ENCODE measurements around the gene SLC25A13. TPM values are rescaled to one million over a fixed set of nuclear protein-coding genes. Genes with fewer than 3 reads are reported as not detected.
"Not testable (repeated sequence)": the region's sequence is repeated elsewhere in the genome, so short reads cannot be mapped to it uniquely, and the experiment has no call there.

The SLC25A13 gene
- total RNA-seq, 1 donor from 2014 or later: 11.6 TPM

DNA sequence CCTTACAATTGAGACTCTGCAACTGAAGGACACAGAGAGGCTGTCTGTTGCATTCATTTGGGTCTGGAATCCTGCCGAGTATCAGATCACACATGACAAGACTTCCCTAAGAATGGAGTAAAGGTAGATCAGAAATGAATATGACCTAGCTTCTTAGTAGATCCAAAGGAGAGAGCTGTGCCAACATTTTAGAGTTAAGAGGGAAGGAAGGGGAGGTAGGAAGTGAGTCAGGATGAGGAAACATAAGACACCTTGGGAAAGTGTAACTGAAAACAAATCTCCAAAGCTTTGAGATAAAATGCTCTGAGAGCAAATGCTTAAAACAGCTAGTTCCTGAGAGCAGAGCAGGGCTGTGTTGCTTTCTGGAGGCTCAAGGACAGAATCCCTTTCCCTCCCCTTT, 6.1 kb upstream of the SLC25A13 start:
- intact Hi-C loops (cut with DNase I): loop anchor here (10.0 kb wide), 1 partner anchor 367 kb away; no protein-coding TSS in a partner anchor
- no peak for ATAC-seq (ENCODE audit: poor library complexity)
- no peak for DNase-seq

DNA sequence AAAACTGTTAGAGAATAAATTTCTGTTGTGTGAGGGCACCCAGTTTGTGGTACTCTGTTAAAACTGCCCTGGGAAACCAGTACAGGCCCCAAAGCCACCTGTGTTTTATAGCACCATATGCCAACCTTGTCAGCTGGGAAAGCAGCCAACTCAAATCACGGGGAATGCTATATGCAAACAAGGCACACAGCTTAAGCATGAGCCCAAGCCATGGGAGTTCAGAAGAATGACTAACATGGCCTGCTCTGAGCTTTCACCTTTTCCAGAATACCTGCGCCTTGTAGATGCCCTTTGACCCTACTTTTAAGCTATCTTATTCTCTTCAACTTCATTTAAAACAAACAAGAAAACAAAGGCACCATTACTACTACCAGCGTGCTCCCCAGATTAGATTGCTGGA, 5.5 kb upstream of the SLC25A13 start:
- DNase-seq (no peak), ATAC-seq (ENCODE audit: poor library complexity) (no peak)
- intact Hi-C loops (cut with DNase I): loop anchor here (10.0 kb wide), 1 partner anchor 367 kb away; no protein-coding TSS in a partner anchor

DNA sequence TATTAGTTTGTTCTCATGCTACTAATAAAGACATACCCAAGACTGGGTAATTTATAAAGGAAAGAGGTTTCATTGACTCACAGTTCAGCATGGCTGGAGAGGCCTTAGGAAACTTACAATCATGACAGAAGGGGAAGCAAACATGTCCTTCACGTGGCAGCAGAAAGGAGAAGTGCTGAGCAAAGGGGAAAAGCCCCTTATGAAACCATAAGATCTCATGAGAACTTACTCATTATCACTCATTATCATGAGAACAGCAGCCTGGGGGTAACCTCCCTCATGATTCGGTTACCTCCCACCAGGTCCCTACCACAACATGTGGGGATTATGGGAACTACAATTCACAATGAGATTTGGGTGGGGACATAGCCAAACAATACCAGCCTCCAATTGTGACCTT, 4.9 kb upstream of the SLC25A13 start:
- not testable (repeated sequence) for ATAC-seq (ENCODE audit: poor library complexity); DNase-seq
- intact Hi-C loops (cut with DNase I): loop anchor here (10.0 kb wide), 1 partner anchor 368 kb away; no protein-coding TSS in a partner anchor

DNA sequence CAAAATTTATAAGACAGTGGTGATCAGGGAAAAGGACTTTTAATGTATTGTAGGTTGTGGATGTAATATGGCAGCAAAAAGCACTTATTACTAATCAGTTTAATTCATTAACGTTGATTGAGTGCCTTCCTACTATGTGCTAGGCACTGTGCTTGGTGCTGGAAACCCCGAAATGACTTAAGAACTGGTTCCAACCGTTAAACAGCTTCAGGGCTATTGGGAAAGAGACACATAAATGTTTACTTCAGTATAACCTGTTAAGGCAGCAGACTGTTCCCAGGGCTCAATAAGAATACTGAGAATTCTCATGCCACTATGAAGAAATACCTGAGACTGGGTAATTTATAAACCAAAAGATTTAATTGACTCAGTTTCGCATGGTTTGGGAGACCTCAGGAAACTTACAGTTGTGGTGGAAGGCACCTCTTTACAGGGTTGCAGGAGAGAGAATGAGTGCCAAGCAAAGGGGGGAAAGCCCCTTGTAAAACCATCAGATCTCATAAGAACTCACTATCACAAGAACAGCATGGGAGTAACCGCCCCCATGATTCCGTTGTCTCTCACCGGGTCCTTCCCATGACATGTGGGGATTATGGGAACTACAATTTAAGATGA, 1.1 kb upstream of the SLC25A13 start:
- ATAC-seq (ENCODE audit: poor library complexity): no peak
- intact Hi-C loops (cut with DNase I): loop anchor here (10.0 kb wide), 1 partner anchor 372 kb away; no protein-coding TSS in a partner anchor
- DNase-seq: no peak

DNA sequence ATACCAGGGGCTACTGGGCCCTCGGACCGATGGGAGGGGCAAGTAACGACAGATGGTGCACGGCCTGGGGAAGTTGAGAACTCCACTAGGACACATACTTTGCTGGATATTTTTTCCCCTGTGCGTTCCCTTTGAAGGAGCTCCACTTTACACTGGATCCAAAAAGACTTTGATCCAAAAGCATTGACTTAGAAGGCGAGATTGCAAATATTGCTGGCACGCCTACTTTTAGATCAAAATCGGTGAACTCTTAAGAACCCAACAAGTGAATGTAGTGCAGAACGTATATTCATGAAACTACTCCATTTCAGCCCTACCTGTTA, 436 bp upstream of the SLC25A13 start:
- intact Hi-C loops (cut with DNase I): loop anchor here (10.0 kb wide), 1 partner anchor 372 kb away; no protein-coding TSS in a partner anchor

DNA sequence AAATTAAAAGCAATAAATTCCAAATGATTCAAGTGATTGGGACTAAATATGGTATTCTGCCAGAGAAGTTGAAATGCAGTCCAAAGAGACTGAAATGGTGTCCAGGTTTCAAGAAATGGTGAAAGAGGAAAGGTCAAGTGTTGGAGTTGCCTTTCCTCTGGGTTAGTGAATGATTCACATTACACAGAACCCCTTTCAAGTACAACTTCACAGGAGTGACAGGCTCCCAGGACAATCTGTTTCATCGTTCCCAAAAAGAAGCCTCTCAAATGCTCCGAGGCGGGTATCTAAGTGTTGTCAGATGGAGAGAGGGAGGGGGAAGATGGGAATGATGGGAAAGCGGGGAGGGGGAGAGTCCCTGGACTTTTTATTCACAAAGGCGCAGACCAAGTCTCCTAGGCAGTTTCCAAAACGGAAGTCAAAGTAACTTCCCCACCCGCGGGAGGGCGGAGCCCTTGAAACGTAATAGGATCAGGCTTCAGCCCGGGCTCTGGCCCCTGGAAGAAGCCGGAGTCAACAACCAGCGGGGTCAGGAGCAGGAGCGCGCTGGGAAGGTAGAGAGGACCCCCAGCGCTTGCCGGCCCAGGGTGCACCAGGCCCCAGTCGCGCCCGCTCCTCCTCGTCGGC, 754 bp downstream of the SLC25A13 start:
- peak; percentile 93 for DNase-seq
- peak; percentile 88 for ATAC-seq (ENCODE audit: poor library complexity)
- intact Hi-C loops (cut with DNase I): loop anchor here (10.0 kb wide), 1 partner anchor 374 kb away; no protein-coding TSS in a partner anchor

More for the DNA sequence above, 436 bp upstream of the SLC25A13 start:
- no peak for ATAC-seq (ENCODE audit: poor library complexity)
- DNase-seq: no peak

DNA sequence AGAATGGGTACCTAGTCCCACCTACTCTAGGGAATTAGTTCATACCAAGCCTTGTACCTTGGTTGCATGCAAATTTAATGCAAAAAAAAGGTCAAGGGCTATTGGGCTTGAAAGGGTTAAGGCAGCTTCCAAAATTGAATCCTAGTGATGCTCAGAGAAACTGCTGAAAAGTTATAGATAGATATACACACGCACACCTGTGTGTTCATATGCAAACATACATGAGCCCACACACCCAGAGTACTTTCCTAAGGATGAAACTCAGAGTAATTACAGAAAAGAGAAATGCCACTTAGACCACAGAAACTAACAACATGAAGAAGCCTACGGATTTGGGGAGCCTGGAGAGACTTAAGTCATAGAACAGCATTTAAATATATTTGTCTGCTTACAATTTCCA, 1.5 kb downstream of the SLC25A13 start:
- no peak for ATAC-seq (ENCODE audit: poor library complexity)
- no peak for DNase-seq
- intact Hi-C loops (cut with DNase I): loop anchor here (10.0 kb wide), 1 partner anchor 374 kb away; no protein-coding TSS in a partner anchor

DNA sequence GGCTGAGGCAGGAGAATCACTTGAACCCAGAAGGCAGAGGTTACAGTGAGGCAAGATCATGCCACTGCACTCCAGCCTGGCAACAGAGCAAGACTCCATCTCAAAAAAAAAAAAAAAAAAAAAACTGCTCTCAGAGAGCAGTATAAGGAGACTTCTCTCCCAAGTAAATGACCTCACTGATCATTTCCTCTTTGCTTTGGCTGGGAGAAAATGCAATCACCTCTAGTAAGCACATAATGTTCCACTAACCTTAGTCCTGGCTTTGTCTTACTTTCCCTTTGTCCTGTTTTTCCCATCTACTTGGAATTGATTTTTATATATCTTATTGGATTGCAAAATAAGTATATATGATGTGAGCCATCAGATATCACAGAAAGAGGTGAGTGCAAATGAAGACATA, 2.5 kb downstream of the SLC25A13 start:
- ATAC-seq (ENCODE audit: poor library complexity) (no peak), DNase-seq (no peak)
- intact Hi-C loops (cut with DNase I): no loop called here

DNA sequence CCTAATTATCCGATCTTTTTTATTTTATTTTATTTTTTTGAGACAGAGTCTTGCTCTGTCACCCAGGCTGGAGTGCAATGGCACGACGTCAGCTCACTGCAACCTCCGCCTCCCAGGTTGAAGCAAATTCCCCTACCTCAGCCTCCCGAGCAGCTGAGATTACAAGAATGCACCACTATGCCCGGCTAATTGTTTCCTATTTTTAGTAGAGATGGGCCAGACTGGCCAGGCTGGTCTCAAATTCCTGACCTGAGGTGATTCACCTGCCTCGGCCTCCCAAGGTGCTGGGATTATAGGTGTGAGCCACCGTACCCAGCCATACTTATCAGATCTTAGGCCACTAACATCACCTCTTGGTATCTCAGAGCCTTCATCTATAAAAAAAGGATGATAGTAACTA, 4.9 kb downstream of the SLC25A13 start:
- ATAC-seq (ENCODE audit: poor library complexity) (no peak), DNase-seq (no peak)
- intact Hi-C loops (cut with DNase I): no loop called here

DNA sequence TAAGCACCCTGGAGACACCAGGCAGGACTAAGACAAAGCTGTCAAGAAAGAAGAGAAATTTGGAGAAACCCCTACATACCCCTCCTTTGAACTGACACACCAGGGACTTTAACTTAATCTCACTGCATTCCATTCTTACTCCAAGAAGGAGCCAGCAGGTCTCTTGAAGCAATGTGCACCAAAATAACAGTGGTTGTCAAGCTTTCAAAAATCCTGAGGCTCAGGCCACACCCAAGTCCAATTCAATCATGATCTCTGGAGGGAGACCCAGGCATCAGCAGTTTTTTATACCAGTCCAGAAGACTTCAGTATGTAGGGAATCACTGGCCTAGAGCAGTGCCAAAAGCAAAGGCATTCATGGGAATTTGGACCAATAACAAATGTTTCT, 6.8 kb downstream of the SLC25A13 start:
- ATAC-seq (ENCODE audit: poor library complexity): peak; percentile 25
- DNase-seq: no peak
- intact Hi-C loops (cut with DNase I): no loop called here

DNA sequence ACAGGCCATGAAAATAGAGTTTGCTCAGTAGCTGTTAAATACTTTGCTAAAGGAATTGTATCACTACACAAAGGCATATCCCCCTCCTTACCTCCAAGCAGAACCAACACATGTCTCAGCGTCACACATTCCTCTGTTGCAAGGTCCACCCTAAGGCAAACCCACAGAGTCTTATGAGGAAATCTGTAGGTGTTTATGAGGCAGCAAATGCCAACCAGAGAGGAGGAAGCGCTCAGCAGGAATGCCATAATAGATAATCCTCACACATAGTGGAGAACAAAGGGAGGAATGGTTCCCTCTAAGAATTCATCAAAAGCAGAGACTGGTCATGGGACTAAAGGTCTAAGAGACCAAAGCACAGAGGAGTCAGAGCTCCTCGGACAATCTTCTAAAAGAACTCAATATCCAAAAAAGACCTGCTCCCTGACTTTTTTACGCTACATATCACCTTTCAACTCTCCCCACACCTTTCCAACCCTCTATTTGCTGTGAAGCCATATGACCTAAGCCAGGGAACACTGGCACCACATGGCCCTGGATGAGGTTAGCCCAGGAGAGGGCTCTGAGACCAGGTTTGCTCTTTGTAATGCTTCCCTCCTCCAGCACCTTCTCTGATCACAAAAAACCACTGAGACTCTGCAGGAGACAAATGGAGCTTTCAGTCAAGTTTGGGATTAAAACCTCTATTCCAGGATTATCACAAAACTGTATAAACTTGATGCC, 7.3 kb downstream of the SLC25A13 start:
- intact Hi-C loops (cut with DNase I): no loop called here
- DNase-seq: no peak
- no peak for ATAC-seq (ENCODE audit: poor library complexity)

DNA sequence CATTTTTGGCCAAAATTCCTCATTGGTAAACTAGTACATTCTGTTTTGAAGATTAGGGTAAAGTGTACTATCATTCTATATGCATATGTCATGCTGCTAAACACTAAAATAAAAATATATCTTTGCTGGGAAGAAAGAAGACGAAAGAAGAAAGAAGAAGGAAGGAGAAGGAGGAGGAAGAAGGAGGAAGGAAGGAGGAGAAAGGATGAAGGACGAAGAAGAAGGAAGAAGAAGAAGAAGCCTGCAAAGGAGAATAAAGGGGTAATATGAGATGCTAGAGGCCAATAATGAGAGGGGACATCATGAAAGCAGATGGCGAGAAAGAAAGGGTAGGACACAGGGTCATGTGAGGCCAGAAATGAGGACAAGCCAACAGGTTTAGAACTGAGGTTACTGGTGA, 8.0 kb downstream of the SLC25A13 start:
- ATAC-seq (ENCODE audit: poor library complexity) (no peak), DNase-seq (no peak)
- intact Hi-C loops (cut with DNase I): no loop called here

DNA sequence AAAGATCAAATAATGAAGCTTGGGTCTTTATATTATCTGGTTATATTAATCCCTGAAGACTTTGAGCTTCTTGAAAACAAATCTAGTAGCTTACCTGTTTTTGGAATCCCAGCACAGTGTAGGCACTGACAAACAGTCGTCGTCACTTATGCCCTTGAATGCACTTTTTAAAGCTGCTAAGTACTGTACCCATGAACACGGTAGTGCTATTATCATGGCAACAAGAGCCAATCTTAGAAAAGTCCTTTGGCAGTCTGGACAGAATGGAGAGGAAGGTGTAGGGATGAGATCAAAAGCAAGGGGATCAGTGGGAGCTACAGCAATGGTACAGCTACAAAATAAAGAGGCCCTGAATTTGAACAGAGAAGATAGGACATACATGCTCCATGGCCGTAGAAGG, 9.4 kb downstream of the SLC25A13 start:
- intact Hi-C loops (cut with DNase I): no loop called here
- no peak for DNase-seq
- ATAC-seq (ENCODE audit: poor library complexity): peak; percentile 61

DNA sequence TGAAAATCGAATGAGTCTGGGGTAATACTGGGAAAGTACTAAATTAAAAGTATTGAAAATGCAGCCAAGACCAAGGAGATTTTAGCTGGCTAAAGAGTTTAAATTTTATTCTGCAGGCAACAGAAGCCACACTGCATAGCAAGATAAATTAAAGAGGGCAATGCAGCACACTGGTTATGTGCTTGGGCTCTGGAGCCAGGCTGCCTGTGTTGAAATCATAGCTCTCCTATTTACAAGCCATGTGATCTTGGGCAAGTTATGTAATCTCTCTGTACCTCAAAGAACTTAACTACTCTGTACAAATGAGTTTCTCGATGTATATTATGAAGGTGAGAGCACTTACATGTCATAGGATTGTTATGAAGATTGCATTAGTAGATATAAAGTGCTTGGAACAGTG, 9.9 kb downstream of the SLC25A13 start:
- intact Hi-C loops (cut with DNase I): no loop called here
- peak; percentile 59 for DNase-seq
- peak; percentile 93 for ATAC-seq (ENCODE audit: poor library complexity)

DNA sequence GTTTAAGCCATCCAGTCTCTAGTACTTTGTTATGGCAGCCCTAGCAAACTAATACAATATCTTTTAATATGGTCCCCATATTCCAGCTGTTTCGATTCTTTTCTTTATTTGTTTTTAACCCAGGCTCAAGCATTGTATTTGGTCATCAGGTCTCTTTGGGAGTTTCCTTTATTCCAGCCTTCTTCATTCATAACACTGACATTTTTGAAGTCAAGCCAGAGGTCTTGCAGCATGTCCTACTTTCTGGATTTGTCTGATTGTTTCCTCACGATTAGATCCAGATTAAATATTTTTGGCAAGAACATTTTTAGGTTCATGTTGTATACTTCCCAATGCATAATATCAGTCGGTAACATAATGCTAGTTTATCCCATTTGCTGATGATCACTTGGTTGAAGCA, 11.8 kb downstream of the SLC25A13 start:
- intact Hi-C loops (cut with DNase I): no loop called here
- DNase-seq (no peak), ATAC-seq (ENCODE audit: poor library complexity) (peak; percentile 55)

DNA sequence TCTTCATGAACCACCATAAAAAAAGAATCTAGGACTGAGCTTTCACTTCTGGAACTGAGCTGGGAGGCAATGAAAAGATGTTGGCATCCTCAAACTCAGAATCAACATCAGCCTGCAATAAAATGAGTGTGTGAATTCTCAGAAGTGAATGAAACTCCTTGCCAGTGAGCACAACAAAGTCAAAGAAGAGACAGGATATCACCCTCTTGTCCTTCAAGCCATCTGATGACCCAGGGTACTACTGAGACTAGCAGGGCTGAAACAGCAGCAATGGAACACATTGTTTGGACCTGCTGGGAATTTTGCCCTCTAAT, 13.0 kb downstream of the SLC25A13 start:
- intact Hi-C loops (cut with DNase I): no loop called here
- DNase-seq (no peak), ATAC-seq (ENCODE audit: poor library complexity) (no peak)

DNA sequence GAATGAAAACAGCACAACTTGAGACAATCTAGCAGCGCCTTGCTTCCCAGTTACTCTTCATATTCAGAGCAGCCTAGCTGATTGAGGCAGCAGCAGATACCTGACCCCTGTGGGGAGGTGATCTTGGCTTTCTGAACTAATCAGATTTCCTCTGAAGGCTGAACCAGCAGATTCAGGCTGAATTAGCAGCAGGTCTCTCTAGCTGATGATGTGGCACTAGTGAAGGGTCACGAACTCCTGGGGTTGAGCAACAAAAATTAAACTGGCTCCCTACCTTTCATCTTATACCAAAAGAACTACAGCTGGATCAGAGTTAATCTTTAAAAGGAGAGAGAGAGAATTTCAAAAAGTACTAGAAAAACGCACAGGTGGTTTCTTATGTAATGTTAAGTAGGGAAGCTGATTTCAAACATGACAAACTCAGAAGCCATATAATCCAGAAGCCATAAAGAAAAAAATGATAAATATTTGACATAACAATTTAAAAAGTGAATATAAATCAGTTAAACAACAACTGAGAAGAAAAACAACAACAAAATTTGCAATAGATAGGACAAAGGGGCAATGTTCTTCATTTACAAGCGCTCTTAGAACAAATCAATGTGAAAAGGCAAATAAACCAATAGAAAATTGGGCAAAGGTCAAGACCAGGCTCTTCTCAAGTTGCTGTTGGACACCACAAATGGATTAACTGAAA, 13.5 kb downstream of the SLC25A13 start:
- DNase-seq (no peak), ATAC-seq (ENCODE audit: poor library complexity) (no peak)
- intact Hi-C loops (cut with DNase I): no loop called here

DNA sequence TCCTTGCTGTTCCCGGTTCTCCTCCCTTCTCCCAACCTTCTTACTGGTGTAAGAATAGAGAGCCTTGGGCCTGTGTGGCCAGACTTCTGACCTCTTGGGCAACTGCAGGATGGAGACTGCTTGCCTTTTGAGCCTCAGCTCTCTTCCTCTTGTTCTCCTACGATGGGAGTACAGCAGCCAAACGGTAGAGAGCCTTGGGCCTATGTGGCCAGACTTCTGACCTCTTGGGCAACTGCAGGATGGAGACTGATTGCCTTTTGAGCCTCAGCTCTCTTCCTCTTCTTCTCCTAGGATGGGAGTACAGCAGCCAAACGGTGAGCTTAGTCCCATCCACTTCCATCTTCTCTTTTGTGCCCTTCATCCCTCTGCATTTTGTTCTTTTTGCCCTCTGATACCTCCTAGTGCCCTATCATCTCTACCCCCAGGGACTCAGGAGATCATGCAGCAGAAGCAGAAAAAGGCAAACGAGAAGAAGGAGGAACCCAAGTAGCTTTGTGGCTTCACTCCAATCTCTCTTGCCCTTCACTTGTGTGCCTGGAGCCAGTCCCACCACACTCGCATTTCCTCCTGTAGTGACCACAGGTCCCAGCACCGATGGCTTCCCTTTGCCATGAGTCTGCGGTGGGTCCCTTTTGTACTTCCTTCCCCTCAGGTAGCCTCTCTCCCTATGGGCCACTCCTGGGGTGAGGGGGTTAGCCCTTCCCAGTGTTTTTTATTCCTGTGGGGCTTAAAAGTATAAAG, 15.3 kb downstream of the SLC25A13 start:
- intact Hi-C loops (cut with DNase I): no loop called here
- ATAC-seq (ENCODE audit: poor library complexity) (no peak), DNase-seq (no peak)

DNA sequence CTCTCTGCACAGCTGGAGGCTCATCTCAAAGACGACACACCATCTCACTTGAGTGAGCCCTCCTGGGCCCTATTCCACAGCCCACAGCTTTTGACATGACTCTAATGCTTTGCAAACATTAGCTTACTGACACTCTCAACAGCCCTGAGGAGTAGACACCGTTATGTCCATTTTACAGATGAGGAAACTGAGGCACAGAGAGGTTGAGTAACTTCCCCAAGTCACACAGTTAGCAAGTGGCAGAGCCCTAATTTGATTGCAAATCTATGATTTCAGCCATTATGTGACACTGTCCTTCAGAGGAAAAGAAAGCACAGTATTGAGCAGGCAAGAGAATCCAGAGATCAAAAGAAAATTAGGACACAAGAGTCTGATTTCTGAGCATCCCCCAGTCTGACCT, 16.0 kb downstream of the SLC25A13 start:
- intact Hi-C loops (cut with DNase I): no loop called here
- ATAC-seq (ENCODE audit: poor library complexity) (no peak), DNase-seq (no peak)

Measured in Right ventricle myocardium superior (tissue), 1 donor.